Stimulated activated CD8-positive, alpha-beta memory T cell treated with anti-CD3 and anti-CD28 coated beads, Interleukin-7, amount 100 ng/mL, for 24 hours (primary cell): Measurements from ENCODE around the gene FGF9.

Source experiments
- DNase-seq: peaks from one replicate; pipeline ENCODE4 v3.0.0-alpha.2; 2020; ENCODE audit warnings: low read depth

Gene FGF9

DNA sequence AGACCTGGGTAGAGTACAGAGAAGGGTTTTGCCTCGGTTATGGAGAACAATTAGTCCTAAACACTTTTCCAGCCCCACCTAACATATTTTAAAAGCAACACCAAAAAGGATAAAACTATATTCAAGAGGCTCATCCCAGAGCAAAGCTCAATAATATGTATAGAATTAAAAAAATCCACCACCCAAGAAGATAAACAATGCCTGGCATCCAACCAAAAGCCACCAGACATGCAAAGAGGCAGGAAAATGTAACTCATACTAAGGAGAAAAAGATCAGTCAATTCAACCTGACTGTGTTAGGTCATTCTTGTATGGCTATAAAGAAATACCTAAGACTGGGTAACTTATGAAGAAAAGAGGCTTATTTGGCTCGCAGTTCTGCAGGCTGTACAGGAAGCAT is 39.3 kb downstream of the FGF9 start:
- no peak for DNase-seq

DNA sequence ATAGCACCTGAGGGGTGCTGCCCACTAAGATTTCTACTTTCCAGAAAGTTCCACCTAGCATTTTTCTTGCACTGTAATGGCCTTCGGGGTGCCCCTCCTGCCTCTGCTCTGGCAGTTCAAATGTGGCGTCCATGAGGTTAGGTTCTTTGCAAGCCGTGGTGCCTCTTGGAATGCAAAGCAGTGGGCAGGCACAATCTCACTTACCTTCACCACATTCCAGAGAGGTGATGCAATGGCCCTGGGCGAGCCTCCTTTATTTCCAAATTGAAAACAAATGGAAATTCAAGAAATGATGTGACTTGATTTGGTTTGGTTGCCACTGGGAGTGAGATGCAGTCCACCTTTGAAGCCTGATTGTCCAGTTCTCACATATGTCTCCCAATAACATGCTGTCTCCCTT is 46.9 kb downstream of the FGF9 start:
- no peak for DNase-seq

DNA sequence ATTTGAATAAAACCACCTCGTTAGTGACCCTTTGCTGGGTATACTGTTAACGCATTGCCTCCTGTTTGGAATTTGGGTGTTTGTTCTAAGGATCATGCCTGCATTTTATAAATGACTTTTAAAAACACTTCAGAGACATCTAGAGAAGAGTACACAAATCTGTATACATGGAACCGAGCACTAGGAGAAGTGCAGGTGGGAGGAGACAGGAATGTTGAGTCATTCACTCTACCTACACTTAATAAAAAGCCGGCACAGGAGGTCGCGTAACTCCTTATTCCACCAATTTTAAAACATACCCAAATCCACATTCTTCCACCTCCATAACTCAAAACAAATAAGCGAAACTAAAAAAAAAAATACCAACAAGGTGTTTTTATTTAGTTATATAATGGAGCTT is 48.6 kb downstream of the FGF9 start:
- DNase-seq, result no peak

DNA sequence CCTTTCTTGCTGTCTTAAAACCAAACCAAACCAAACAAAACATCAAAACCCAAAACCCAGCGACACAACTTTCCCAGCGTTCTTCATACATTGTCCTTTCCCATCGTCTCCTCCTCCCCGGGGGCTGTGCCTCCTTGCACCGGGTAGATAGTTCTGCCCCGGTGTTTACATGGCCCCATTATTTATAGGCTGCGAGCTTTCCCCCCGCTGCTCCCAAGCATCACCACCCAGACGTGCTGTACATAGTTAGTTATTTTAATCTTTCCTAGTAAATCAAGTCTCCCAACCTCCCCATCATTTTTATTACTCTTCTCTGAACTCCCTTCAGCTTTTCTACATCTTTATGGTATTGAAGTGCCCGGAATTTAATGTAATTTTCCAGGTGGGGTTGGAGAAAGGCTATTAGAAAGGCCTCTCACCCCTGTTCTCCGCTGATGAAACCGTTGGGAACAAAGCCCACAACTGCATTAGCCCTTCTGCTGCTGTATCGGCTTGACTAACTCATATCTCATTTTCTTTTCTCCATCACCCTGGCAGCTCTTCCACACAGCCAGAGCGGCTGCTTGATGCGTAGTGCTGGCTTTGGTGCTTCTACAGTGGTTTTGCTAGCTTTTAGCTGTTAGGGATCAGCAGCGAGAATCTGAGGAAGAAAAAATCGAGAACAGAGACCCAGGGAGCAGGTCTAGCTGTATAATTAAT is 53.1 kb downstream of the FGF9 start:
- DNase-seq, result no peak

DNA sequence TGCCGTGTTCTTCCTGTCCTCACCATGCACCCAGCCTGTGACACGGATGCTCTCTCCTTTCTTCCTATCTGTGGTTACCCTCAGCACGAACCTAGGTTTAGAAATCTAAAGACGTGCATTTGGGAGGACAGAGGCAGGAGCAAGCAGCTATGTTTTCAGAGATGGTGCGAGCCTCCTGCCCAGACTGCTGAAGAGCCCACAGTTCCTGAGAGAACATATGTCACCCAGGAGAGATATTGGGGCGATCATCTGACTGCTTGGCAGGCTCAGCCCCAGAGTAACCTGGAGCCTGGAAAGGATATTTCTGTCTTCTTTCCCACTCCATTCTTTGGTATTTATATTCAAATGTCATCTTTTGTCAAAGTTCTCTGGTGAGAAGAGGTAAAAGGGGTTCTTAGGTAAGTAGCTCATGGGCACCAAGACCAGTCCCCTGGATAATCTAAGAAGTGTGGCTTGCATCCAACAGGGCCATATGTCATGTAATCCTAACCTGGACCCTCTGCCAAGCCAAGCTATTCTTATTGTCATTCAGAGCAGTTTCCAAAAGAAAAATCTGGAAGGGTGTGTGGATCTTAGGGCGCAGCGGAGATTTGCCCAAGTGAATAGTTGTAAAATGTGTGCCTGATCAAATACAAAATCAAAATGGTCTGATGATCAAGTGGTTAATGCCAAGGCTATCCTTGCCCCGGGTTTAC is 59.5 kb downstream of the FGF9 start:
- no peak for DNase-seq

DNA sequence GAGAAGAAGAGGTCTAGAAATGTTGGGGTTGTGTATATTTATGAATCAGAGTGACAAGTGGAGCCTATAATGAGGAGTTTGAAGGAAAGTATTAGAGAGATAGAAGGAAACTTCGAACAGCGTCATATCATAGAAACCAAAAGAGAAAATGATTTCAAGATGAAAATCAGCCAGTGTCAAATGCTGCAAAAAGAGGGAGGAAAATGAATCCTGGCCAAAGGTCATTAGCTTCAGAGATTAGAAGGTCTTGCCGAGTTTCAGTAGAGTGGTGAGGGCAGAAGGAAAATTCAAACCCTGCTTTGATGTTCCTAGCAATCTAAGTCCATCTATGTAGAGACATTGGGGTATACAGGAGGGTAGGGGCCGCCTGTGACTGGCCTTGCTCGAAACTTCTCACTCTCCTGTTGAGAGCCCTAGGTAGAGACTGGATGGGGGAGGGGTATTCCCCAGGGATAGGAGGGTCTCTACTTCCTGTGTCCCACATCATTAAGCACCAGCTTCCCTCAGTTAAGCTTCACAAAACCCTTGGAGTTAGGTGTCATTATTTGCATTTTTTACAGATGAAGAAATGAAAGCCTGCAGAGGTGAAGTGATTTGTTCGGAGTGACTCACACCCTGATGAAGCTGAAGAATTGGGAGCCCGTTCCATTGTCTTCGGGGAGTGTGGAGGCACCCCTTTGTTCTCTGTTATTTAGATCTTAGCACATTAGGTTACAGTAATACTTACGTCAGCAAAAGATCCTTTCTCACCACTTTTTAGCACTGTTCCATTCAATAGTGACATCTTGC is 62.8 kb downstream of the FGF9 start:
- no peak for DNase-seq

DNA sequence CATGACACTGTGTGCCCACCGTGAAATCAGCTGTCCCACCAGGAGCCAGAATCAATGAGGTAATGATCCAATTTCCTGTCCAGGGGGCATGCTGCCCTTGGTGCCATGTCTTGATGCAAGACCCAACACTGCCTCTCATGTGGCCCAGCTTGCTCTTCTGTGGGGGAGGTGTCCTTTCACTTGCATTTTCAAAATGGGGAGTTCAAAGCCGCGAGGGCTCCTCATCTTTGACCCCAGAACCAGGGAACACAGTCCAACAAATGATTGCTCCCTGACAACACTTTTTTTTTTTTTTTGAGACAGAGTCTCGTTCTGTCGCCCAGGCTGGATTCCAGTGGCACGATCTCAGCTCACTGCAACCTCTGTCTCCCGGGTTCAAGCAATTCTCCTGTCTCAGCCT is 64.1 kb downstream of the FGF9 start:
- no peak for DNase-seq

DNA sequence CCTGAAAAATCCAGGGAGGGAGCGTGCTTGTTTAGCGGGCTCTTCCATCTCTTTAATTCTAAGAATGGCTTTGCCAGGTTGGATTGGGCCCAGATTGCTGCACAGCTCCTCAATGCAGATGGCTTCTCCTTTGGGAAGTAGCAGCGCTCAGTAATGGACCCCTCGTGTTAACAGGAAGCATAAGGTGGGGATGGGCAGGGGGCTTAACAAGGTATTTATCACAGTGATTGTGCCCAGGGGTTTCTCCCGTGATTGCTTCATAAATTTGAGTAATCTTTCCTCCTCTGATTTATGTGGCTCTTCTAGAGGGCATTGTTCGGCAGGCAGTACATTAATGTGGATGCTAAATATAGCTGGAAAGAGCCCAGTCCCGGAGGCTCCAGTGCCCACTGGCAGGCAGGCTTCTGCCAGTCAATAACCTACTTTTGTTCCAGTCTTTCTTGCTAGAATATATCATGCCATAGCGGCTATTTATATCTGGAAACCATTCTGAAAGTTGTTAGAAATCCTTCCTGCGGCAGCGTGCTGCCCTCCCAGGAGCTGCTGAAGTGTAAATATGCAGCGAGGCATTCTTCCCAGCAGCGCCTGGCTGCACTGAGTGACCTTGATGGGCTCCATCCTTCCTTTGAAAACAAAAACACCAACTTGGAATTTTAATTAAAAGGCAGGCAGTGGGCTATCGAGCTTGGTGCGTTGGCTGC is 65.0 kb downstream of the FGF9 start:
- DNase-seq, result no peak

DNA sequence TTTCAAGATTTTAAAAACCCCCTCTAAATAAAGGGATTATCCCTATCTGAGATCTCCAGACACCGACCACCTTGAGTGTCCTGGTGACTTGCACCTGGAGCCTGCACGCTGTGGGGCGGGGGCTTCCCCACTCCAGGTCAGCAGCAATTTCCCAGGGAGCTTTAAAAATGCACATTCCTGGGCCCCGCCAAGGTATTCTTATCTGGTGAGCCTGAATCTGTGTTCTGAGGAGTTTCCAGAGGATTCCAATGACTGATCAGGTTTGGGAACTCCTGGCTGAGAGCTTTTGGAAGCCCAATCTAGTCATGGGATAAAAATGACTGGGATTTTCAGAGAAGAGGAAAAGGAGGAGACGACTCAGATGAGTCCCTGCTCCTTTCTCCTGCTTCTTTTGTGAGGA is 66.1 kb downstream of the FGF9 start:
- DNase-seq, result no peak

DNA sequence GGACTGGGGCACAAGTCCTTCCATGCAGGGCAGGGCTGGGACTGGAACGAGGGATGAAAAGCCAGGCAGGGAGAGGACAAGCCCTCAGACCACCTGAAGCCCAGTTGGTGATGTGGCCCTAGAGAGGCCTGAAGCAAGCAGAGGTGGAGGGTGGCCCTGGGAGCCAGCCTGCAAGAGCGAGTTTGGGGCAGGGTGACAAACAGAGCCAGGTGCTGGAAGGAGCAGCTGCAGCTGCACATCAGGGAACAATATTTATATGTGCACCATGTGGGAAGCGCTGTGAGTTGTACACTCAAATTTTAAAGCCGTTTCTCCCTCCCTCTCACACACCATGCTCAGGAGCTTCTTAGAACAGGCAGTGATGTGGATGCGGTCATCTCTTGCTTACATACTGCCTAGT is 67.8 kb downstream of the FGF9 start:
- no peak for DNase-seq

DNA sequence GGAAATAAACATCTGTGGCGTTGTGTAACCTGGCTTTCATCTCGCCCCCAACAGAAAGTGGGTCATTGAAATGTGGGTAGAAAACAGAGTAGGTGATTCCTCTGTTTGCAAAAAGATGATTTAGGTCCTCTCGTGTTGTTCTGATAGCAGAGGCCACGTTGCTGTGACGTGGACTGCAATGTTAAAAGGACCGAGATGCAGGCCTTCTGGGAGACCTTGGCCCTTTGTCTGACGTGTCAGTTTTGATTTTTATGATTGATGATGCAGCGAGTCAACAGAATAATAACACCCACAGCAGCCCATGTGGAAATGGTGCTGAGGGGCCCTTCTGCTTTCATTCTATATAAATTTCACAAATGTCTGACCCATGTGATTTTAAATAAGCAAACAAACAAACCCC is 68.9 kb downstream of the FGF9 start:
- no peak for DNase-seq

DNA sequence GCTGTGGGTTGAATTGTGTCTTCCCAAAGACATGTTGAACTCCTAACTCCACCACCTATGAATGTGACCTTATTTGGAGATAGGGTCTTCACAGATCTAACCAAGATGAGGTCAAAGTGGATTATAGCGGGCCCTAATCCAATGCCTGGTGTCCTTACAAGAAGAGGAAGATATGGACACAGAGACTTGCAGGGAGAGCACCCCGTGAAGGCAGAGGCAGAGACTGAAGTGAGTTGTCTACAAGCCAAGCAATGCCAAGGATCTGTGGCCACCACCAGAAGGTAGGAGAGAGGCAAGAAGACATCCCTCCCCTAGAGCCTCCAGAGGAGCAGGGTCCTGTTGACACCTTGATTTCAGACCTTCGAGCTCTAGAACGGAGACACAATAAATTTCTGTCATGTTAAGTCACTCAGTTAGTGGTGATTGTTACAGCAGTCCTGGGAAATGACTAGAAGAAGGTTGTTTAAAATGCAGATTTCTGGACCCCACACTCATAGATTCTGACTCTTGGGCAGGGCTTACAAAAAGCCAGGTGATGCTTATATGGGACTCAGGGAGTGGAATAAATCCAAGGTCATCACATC is 70.6 kb downstream of the FGF9 start:
- no peak for DNase-seq

DNA sequence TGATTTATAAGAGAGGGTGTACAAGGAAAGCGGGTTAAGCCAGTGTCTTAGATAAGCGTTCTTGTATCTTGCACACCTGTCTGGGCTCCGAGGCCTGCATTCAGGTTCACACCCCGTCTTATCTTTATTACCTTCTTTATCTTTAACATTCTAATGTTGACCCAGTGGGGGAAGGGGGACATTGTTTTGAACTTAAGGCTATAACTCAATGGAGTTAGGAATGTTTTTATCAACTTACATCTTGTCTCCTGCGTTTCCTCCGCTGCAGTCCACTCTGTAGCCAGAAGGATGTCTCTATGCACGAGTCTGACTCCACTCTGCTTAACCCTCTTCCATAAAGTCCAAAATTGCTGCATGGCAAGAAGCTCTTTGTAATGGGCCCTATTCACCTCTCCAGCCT is 71.2 kb downstream of the FGF9 start:
- no peak for DNase-seq

DNA sequence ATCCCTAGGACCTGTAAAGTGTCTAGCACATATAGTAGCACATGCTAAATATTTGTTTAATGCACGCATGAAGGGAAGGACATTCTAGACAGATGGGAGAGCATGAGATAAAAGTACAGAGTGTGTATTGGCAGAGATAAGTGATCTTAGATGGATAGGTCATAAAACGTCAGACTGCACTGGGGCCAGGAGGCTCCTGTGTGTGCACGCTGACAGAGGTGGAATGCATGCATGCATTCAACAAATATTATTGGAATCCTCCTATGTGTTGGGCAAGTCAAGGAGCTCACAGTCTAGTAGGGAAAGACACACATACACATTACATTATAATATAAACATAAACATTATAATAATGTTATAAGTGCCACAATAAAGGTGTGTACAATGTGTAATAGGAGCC is 73.3 kb downstream of the FGF9 start:
- DNase-seq, result no peak

DNA sequence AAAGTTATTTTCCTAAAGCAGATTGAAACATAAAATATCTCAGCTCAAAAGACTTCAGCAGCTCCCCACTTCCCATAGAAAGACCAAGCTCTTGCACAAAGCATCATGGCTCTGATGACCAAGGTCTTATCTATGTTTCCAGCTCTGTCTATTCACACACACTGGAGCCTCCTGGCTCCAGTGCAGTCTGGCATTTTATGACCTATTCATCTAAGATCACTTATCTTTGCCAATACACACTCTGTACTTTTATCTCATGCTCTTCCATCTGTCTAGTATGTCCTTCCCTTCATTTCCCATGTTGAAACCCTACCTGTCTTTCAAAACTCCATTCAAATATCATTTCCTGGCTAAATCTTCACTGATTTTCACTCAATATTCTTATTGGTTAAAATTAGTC is 74.4 kb downstream of the FGF9 start:
- DNase-seq, result no peak

DNA sequence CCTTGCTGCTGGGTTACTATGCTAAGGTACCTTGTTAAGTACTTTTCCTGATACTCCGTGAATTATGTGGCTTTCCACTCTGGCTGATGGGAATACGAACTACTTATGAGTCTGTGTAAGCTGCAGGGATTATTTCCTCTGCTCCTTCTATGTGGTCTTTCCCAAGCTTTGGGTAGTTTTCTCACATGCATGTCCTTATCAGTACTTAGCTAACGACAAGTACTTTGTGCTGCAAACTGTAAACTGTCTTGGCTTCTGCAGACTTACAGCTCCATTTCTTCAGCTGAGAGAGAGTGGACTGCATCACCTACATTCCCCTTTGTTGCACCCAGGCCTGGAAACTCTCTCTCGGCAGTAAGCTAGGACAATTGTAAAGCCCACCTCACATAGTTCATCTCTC is 76.6 kb downstream of the FGF9 start:
- DNase-seq, result no peak

DNA sequence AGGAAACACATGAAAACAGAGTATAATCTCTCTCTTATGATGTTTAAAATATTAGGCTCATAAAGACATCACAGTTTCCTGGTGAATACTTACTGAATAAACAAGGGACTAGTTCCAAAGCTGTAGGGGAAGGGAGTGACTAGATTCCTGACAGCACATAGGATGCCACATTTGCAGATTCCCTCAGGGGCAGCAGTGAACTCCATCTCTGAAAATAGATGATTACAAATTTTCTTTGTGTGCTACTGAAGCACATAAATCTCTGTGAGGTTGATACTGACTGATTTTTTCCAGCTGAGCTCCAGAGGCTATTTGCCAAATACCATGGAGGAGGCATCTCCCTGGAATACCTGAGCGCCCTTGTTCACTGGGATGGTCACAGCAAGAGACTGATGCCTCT is 77.3 kb downstream of the FGF9 start:
- DNase-seq, result no peak

DNA sequence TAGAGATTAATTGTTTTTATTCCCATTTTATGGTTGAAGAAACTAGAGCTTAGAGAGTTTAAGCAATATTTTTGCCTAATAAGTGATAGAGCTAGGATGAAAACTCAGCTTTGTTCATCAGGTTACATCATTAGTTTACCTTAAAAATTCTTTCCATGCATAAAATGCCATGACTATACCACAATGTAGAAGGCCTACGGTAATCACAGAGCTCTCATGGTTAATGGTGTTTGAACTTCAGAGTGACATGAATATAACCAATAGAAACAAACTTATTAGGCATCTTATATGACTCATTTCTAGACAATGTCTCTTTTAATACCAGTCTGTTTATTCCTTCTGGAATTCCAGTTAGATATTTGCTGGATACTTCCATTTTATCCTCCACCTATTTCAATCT is 78.5 kb downstream of the FGF9 start:
- DNase-seq, result no peak

DNA sequence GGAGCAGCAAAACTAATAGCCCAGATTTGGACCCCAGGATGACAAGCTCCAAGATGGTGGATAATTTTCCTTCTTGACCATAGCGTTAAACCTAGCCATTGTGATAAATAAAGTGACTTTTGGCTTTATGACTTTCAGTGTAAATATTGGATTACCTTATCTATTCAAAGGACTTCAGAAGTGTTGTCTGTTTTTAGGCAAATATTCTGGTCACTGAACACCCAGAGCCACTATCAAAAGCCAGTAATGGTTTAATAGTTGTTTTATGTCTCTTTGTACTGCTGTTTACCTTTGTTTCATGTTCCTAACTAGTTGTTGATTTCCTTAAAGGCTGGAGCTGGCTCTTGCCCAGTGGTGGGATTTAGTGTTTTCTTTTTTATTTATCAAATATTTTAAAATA is 81.6 kb downstream of the FGF9 start:
- DNase-seq, result no peak

DNA sequence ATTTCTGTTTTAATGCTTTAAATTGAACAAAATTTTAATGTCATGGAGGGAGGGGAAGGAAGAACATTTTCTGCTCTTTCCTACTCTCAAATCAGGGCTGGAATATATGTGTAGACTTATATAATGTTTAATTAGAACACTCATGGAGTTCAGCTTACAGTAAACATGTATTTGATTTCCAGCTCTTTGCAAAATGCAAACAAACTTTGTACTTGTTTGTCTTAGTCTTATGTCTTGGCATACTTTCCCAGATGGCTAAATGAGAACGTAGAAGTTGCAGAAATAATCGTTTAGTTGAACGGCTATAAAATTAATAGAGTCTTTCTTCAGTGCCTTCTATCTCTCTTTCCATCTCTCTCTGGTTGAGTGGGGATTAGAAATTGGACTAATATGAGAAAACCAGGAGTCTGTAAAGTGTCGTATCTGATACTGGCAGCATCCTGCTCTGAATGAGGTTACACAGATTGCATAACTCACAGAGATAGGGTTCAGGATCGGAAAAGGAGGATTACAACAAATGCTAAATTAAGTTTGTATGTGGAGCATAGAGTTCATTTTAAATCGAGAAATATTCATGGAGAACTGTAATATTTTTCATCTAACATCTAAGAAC is 82.3 kb downstream of the FGF9 start:
- no peak for DNase-seq
